GM21528 (cell line): ENCODE results near the gene ACP3.

Experiments used
- ATAC-seq: cut with Tn5 transposase; IDR thresholded peaks from one replicate; pipeline ENCODE4 v1.9.1; 2021; ENCODE audit warnings: mild to moderate bottlenecking, moderate library complexity; ENCODE audit not compliant: unreplicated experiment, low FRiP score

The ACP3 gene

DNA sequence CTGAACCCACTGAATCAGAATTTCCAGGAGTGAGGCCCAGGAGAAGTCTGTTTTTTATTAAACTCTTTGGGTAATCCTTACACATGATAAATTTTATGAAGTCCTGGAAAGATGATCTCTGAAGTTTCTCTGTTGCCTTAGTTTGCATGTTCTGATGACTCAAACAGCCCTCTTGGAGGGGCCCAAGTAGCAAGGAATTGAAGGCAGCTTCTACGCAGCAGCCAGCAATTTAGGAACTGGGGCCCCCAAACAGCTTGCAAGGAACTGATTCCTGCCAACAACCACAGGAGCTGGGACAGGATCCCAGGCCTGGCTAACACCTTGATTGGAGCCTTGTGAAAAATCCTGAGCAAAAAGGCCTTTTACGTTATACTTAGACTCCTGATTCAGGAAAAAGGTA, 5.4 kb upstream of the ACP3 start:
- no peak for ATAC-seq

DNA sequence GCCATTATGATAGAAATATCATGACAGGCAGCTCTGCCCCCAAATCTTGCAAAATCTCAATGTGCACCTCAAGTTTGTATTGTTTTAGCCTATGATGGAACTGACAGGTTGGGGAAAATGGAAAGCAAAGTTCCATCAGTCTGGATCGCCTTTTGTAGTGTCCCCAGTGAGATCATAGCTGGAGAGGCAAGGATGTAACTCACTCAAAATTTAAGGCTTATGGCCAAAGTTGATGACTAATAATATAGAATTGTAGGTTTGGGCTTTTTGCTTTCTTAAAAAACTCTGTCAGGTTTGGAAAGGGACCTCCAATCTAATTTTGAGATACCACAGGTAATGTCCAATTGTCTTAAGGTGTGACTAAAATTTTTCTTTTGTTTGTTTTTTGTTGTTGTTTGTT, 1.4 kb upstream of the ACP3 start:
- ATAC-seq, result no peak

DNA sequence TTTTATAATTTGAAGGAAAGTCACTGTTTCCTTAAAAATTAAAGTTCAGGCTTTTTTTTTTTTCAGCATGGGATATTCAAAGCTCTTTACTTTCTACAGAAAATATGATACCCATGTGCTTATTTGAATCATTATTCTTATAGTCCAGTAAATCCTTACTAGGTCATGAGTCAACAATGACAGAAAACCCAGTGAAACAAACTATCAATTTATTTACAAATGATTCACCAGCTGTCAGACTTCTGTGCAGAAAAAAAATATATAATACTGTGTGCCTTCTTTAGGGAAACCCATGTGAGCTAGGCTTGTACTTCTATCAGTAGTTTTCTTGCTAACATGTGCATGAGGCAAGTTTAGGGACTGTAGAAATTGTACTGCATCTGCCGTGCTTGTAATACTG, 1.2 kb downstream of the ACP3 start:
- ATAC-seq, result no peak

DNA sequence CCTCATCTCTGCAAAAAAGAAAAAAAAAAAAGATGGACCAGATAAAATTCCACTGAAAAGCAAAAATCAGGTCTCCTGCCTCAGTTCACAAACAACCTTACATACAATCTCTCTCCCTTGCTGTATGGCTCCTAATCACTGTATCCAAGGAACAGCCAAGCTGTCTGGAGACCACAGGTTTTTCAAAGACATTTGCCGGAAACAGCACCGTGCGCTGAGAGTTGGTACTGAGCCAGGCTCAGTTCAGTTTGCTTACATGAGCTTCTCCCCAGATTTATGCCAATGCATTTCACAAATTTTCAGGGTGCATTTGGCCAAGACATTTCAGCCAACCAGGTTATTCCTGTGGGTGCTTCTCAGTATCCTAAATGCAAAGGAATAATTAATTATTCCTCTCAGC, 4.1 kb downstream of the ACP3 start:
- no peak for ATAC-seq

DNA sequence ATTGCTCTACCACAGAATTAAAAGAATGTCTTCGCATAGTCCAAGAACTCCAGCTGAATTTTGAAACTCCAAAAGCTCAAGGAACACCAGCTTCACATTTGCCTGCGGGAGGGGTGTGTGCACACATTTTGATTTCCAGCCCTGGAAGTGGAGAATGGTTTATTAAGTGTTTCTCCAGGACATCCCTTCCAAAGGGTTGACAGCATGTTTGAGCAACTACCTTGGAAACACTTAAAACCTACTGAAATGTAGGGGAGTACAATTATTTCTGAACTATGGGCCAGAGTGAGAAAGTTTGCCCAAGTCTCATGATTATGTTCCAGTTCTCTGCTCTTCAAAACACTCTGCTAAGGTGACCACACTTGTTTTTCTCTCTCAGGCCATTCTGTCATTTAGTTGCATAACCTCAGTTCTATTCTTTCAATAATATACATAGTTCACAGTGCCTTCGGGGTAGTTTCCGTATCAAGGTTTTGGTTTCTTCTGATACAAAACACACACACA, 7.9 kb downstream of the ACP3 start:
- no peak for ATAC-seq

DNA sequence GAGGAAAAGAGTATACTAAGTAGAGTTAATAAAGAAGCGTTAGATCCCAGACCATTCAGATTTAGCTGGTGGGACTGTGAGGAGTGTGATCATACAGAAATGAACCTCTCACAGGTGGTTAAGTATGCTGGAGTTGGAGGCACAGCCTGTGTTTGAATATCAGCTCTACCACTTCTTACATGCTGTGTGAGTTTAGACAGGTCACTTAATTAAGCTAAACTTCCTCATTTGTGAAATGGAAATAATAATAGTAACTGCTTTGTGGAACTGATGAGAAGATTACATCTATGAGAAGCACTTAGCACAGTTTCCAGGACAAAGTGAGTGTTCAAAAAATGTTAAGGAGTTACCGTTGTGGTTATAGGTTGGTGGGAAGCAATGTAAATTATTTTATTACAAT, 8.4 kb downstream of the ACP3 start:
- ATAC-seq, result no peak

DNA sequence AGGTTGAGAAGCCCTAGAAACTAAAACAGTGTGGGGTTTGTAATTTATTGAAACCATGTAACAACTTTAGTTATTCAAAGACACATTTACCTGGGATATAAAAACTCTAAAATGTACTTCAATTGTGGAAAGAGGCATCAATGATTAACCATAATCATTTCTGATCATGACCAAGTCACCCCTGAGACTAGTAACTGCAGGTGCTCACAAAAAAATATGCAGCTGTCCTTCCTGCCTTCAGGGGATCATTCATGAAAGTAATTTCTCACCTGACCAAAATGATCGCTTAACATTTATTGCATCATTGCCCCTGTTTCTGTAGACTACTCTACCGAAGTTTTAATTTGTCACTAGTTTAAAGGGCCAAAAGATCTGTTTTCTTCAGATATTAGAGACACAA, 9.0 kb downstream of the ACP3 start:
- no peak for ATAC-seq

DNA sequence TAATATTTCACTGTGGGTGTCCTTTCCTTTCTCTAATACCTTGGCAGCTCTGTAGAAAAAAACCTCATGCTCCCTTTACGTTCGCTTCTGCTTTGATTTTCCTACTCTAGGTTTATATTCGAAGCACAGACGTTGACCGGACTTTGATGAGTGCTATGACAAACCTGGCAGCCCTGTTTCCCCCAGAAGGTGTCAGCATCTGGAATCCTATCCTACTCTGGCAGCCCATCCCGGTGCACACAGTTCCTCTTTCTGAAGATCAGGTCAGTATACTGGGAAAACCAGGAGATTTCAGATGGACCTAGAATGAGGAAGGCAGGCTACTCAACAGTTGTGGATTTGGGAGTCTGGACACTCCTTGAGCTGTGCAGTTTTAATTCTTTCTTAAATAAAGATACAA, 14.9 kb downstream of the ACP3 start:
- ATAC-seq, result no peak

DNA sequence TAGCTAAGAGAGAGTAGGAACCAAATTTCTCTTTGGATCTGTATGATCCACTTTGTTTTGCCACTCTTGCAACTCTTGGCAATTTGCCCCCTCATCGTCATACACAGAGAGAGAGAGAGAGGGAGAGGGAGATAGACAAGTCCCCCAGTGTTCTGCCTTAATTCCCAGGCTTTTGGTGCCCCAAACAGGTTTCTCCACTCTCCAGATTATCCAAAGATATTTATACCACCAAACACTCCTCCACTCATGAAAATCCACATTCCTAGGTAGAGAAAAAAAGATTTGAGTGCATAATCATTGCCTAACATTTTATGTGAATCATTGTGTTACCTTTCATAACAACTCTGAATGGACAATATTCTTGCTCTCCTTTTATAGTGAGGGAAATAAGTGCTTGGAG, 15.3 kb downstream of the ACP3 start:
- ATAC-seq, result no peak

DNA sequence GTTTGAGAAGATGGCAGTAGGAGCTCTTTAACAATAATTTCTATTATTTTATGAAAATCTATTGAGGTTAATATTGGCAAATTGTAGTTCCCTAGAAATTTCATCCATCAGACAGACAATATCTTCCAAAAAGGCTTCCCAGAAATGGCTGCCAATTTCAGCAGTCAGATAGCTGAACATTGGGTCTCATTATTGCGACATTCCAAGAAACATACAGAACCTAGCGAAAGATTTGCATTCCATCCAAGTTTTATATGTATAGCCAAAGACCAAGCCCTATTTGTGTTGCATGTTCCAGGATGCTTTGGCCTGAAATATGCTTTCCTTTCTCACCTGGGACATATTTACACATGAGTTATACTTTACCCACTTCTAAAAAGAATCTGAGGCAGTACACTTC, 24.5 kb downstream of the ACP3 start:
- ATAC-seq, result no peak

DNA sequence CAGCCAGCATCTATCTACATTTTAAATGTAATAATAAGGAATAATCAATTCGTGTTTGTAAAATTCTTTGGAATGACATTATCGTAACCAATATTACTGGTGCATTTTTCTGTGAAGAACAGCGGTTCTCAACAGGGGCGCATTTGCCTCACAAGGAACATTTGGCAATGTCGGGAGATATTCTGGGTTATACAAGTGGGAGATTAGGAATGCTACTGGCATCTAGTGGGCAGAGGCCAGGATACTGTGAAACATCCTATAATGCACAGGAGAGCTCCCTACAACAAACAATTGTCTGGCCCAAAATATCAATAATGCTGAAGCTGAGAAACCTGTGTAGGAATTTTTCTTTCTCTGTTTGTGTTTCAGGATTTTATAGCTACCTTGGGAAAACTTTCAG, 25.0 kb downstream of the ACP3 start:
- ATAC-seq, result no peak

DNA sequence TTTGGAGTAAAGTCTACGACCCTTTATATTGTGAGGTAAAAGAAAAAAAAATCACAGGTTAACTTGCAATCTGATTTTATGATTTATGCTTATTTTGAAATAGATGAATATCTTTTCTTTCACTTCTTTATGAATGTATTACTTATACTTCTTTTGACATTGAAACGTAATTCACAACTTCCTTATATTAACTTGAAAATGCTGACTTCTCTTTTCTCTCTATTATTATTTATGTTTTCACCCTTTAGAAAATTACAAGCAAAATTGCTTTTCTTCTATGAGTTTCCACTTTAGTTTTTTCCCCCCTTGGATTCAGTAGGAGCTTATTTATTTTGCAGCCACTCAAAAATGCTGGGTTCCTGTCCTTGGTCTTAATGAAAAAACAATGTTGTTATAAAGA, 25.4 kb downstream of the ACP3 start:
- ATAC-seq, result no peak

DNA sequence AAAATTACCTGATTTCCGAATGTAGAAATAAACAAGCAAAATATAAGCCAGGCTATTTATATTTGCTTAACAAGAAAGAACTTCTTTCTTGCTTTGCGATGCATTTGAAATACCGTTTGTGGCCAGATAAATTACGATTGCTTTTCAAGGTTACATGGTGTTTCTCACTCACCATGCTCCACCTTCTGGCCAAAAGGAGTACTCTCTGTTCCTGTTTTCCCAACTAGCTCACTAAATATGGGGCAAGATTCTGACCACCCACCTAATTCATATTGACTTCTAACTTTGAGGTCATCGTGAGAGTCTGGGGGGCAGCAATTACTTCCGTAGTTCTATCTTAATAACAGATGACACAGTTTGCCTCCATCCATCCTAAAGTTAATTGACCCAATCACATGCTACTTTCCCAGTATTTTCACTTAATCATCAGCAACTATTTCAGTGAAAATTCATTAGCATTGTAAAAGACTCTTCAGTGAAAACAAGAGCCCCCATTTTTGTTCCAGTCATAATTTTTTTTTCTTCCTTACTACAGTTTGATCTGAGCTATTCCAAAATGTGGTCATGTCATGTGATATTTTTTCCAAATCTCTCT, 25.9 kb downstream of the ACP3 start:
- ATAC-seq, result no peak

DNA sequence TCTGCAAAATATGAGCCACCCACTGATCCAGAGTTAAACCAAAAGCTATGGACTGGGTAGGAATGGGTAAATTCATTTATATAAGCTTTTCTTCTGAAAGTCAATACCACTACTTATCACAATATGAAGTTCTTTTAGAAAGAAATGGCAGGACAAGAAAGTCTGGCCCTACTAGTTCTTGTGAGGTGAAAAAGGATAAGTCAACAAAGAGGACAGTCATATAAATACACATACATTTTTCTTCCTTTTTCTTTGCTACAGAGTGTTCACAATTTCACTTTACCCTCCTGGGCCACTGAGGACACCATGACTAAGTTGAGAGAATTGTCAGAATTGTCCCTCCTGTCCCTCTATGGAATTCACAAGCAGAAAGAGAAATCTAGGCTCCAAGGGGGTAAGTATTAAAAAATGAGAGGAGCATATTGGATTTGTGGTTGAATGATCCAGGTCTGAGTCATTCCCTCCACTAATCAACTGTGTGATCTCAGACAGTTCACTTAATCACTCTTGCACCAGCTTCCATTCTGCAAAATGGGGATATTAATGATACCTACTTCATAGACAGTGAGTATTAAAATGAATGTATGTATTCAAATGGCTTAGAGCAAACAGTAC, 27.6 kb downstream of the ACP3 start:
- ATAC-seq, result no peak

DNA sequence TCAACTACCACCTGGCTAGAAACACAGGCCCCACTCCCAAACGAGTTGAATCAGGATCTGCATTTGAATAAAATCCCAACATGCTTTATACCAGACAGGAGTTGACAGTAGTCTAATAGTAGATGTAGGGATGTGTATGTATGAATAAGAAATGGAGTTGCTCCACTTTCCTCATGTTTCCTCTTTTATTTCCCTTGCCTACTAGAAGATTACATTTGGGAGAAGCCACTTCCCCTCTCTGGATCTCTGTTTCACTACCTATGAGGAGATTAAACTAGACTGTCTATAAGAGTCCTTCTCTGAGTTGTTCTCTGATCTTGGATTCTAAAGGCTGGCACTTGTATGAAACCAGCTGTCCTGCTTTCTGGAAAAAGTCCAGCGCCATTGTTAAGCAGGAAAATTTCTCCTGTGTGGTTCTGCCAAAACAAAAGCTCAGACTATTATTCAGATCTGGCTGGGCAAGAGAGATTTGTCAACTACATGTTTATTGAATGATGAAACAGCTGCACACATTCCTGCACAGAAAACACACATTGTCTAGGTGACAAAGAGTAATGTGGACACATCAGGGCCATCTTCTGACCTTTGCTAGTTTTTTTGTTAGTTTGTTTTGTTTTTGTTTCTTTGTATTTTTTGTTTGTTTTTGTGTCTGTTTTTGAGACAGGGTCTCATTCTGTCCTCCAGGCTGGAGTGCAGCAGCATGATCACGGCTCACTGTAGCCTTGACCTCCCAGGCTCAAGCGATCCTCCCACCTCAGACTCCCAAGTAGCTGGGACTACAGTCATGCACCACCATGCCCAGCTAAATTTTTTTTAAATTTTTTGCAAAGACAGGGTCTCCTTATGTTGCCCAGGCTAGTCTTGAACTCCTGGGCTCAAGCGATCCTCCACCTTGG, 29.9 kb downstream of the ACP3 start:
- ATAC-seq, result no peak

DNA sequence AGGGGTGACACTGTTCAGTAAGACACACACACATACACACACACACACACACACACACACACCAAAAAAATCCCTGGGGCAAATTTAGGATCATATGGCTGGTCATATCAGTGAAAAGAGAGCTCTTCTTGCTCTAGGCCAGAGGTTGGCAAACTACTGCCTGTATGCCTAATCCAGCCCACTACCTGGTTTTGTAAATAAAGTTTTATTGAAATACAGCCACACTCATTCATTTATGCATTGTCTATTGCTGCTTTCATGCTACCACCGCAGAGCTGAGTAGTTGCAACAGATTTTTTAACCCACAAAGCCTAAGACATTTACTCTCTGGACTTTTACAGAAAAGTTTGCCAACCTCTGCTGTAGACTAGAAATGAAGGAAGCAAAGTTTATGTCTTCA, 30.6 kb downstream of the ACP3 start:
- no peak for ATAC-seq

DNA sequence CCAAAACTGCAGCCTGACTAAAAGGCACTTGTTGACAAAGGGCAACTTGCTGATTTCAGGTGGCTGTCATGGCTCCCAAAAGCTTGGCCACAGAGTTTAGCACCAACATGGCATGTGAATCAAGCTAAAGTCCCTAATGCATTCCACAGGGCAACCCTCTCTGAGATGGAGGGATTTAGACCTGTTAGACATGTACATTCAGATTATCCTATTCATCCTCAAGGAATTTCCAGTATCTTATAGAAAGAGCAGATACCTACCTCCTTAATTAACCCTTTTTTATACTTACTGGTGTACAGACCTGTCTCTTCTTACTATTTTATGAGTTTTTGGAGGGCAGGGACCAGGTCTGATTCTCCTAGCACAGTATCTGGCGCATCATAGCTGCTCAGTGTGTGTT, 31.3 kb downstream of the ACP3 start:
- no peak for ATAC-seq

DNA sequence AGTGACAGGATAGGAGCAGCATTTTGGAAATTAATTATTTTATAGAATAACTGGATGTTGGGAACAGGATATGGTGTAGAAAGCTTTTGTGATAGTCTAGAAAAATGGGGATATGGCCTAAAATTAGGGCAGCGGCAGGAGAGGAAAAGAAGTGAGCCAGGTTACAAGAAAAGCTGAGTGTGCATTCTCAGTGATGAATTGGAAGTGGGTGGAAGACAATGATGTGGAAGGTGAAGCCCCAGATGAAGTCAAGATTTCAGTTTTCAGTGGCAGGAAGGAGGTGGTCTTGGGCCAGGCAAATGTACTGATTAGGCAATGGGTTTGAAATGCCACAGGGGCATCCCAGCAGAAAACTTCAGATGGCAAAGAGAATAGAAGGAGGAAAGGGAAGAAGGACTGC, 33.6 kb downstream of the ACP3 start:
- no peak for ATAC-seq

DNA sequence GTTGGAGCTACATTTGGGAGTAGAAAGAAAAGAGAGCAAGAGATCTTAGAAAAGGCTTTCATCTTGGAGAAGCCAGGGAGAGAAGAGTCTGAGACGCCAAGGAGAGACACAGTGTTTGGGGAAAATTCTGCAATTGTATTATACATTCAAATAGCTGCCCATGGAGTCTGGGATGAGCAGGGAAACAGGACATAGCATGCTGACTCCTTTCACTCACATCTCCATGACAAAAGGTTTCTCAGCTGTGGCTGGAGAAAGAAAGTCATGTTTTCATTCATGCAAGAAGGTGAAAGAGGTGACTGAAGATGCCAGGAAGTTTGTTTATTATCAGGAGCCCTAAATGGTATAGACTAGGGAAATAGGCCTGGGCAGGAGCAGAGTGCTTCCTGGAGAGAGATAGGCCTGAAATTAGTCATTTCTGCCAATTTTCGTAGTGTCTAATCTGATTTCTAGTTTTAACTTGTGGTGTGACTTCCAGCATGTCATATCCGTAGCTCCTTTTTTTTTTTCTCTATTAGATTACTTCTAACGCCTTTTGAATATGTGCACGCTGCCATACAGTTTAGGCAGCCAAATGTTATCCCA, 34.1 kb downstream of the ACP3 start:
- no peak for ATAC-seq

DNA sequence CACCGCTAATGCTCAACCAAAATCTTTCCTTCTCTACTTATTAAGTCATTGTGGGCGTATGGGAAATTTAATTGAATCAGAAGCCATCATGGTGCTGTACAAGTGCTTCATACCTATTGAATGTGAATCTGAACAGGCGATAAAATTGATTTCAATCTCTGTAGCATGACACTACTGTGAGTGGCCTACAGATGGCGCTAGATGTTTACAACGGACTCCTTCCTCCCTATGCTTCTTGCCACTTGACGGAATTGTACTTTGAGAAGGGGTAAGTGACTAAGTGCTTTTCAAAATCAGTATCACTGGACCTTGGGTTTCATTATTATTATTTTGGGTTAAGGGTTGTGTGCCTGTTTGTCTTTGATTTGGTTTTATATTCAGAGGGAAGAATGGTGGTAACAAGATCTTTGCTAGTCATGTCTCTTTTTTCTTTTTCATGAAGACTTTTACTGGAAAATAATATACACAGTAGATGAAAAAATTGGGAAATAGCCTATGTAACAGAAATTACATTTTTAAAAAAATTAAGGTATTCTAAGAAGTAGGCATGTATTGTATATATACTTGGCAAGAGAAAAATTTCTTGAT, 35.4 kb downstream of the ACP3 start:
- peak; percentile 72 for ATAC-seq
